ENCODE measurements around the gene RABEP2. TPM values are rescaled to one million over a fixed set of nuclear protein-coding genes. Genes with fewer than 3 reads are reported as not detected.
A peak's percentile ranks its signal among the peaks of the same experiment; 100 is the strongest.

RABEP2 gene
- total and polyA plus RNA-seq, 9 of the 15 experiments (the other 6 are each of a cell fraction or from before 2014, with no cell fraction given) = 0.15 to 13.4 (median 3.5) TPM

DNA sequence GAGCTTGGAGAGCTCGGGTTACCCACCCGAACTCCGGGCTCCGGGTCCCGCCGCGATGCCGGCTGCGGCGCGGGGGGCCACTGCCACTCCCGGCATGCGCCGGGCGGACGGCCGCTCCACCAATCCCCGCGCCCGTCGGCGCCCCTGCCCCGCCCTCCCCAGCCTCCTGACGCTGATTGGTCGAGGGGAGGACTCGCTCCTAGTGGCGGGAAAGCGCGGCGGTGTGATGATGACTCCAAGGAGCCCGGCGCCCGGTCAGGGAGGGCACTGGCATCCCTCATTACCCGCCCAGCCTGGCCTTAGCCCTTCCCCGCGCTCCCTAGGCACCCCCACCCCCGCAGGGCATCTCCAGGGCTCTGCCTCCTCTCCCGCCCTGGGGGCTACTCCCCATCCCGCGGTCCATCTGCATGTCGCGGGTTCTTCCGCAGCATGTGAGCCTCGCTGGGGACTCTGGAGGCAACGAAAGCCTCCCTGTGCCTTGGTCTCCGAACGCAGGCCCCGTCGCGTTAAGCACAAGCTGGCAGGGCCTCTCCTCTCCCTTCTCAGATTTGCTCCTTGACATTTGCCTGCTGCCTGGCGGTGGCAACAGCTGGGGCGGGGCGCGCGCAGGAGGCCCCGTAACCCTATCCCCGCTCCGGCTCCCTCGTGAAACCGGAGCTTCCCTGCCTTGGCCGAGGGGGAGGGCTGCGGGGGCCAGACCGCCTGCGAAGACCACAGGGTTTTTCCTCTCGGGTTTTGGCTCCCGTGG lies 45.0 kb downstream of the RABEP2 start (continued):
- TF ChIP-seq, protein P1, sequence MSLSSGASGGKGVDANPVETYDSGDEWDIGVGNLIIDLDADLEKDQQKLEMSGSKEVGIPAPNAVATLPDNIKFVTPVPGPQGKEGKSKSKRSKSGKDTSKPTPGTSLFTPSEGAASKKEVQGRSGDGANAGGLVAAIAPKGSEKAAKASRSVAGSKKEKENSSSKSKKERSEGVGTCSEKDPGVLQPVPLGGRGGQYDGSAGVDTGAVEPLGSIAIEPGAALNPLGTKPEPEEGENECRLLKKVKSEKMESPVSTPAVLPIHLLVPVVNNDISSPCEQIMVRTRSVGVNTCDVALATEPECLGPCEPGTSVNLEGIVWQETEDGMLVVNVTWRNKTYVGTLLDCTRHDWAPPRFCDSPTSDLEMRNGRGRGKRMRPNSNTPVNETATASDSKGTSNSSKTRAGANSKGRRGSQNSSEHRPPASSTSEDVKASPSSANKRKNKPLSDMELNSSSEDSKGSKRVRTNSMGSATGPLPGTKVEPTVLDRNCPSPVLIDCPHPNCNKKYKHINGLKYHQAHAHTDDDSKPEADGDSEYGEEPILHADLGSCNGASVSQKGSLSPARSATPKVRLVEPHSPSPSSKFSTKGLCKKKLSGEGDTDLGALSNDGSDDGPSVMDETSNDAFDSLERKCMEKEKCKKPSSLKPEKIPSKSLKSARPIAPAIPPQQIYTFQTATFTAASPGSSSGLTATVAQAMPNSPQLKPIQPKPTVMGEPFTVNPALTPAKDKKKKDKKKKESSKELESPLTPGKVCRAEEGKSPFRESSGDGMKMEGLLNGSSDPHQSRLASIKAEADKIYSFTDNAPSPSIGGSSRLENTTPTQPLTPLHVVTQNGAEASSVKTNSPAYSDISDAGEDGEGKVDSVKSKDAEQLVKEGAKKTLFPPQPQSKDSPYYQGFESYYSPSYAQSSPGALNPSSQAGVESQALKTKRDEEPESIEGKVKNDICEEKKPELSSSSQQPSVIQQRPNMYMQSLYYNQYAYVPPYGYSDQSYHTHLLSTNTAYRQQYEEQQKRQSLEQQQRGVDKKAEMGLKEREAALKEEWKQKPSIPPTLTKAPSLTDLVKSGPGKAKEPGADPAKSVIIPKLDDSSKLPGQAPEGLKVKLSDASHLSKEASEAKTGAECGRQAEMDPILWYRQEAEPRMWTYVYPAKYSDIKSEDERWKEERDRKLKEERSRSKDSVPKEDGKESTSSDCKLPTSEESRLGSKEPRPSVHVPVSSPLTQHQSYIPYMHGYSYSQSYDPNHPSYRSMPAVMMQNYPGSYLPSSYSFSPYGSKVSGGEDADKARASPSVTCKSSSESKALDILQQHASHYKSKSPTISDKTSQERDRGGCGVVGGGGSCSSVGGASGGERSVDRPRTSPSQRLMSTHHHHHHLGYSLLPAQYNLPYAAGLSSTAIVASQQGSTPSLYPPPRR (CRISPR knock-in tag; IDR thresholded peaks at IDR 0.05; ENCODE audit: borderline replicate concordance) = no peak; the same call in 1 of the 2 replicates
- TF ChIP-seq PHF21A (IDR thresholded peaks at IDR 0.05; ENCODE audit: borderline replicate concordance, low read depth) = no peak
- TF ChIP-seq, protein P2, sequence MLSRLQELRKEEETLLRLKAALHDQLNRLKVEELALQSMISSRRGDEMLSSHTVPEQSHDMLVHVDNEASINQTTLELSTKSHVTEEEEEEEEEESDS (CRISPR knock-in tag; IDR thresholded peaks at IDR 0.05) = no peak
- TF ChIP-seq, protein P3, sequence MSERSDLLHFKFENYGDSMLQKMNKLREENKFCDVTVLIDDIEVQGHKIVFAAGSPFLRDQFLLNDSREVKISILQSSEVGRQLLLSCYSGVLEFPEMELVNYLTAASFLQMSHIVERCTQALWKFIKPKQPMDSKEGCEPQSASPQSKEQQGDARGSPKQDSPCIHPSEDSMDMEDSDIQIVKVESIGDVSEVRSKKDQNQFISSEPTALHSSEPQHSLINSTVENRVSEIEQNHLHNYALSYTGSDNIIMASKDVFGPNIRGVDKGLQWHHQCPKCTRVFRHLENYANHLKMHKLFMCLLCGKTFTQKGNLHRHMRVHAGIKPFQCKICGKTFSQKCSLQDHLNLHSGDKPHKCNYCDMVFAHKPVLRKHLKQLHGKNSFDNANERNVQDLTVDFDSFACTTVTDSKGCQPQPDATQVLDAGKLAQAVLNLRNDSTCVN (CRISPR knock-in tag; IDR thresholded peaks at IDR 0.05) = no peak
- TF ChIP-seq PPARD (CRISPR knock-in tag; IDR thresholded peaks at IDR 0.05) = no peak
- peak; percentile 64; the same call in 1 of the 2 replicates for TF ChIP-seq SUPT5H (IDR thresholded peaks at IDR 0.05)
- no peak for TF ChIP-seq ETV6 (IDR thresholded peaks at IDR 0.05; ENCODE audit: borderline replicate concordance in 1 of 2, low read depth in 2 of 2, low read length in 1 of 2)
- TF ChIP-seq ETV6 (CRISPR knock-in tag; IDR thresholded peaks at IDR 0.05; ENCODE audit: borderline replicate concordance) = 0 out of 2 replicates have a peak, but pooled peaks have one; percentile 80
- 0 out of 2 replicates have a peak, but pooled peaks have one; percentile 46 for TF ChIP-seq PHB (CRISPR knock-in tag; IDR thresholded peaks at IDR 0.05)
- no peak for TF ChIP-seq ZFPM2 (CRISPR knock-in tag; IDR thresholded peaks at IDR 0.05)
- TF ChIP-seq, protein P4, sequence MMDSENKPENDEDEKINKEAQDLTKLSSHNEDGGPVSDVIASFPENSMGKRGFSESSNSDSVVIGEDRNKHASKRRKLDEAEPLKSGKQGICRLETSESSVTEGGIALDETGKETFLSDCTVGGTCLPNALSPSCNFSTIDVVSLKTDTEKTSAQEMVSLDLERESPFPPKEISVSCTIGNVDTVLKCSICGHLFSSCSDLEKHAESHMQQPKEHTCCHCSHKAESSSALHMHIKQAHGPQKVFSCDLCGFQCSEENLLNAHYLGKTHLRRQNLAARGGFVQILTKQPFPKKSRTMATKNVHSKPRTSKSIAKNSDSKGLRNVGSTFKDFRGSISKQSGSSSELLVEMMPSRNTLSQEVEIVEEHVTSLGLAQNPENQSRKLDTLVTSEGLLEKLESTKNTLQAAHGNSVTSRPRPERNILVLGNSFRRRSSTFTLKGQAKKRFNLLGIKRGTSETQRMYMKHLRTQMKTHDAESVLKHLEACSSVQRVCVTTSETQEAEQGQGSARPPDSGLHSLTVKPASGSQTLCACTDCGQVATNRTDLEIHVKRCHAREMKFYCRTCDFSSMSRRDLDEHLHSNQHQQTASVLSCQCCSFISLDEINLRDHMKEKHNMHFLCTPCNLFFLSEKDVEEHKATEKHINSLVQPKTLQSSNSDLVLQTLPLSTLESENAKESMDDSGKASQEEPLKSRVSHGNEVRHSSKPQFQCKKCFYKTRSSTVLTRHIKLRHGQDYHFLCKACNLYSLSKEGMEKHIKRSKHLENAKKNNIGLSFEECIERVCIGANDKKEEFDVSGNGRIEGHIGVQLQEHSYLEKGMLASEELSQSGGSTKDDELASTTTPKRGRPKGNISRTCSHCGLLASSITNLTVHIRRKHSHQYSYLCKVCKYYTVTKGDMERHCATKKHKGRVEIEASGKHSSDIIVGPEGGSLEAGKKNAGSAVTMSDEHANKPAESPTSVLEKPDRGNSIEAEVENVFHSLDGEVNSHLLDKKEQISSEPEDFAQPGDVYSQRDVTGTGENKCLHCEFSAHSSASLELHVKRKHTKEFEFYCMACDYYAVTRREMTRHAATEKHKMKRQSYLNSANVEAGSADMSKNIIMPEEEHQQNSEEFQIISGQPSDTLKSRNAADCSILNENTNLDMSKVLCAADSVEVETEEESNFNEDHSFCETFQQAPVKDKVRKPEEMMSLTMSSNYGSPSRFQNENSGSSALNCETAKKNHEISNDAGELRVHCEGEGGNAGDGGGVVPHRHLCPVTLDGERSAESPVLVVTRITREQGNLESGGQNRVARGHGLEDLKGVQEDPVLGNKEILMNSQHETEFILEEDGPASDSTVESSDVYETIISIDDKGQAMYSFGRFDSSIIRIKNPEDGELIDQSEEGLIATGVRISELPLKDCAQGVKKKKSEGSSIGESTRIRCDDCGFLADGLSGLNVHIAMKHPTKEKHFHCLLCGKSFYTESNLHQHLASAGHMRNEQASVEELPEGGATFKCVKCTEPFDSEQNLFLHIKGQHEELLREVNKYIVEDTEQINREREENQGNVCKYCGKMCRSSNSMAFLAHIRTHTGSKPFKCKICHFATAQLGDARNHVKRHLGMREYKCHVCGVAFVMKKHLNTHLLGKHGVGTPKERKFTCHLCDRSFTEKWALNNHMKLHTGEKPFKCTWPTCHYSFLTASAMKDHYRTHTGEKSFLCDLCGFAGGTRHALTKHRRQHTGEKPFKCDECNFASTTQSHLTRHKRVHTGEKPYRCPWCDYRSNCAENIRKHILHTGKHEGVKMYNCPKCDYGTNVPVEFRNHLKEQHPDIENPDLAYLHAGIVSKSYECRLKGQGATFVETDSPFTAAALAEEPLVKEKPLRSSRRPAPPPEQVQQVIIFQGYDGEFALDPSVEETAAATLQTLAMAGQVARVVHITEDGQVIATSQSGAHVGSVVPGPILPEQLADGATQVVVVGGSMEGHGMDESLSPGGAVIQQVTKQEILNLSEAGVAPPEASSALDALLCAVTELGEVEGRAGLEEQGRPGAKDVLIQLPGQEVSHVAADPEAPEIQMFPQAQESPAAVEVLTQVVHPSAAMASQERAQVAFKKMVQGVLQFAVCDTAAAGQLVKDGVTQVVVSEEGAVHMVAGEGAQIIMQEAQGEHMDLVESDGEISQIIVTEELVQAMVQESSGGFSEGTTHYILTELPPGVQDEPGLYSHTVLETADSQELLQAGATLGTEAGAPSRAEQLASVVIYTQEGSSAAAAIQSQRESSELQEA (IDR thresholded peaks at IDR 0.05; ENCODE audit: low read depth) = no peak
